ENCODE results near the gene CAPZB. TPM values are rescaled to one million over a fixed set of nuclear protein-coding genes. Genes with fewer than 3 reads are reported as not detected.

Gene CAPZB
- total and polyA plus RNA-seq, 2 of the 4 experiments (the other 2 are of a cell fraction): 216 to 304 TPM

DNA sequence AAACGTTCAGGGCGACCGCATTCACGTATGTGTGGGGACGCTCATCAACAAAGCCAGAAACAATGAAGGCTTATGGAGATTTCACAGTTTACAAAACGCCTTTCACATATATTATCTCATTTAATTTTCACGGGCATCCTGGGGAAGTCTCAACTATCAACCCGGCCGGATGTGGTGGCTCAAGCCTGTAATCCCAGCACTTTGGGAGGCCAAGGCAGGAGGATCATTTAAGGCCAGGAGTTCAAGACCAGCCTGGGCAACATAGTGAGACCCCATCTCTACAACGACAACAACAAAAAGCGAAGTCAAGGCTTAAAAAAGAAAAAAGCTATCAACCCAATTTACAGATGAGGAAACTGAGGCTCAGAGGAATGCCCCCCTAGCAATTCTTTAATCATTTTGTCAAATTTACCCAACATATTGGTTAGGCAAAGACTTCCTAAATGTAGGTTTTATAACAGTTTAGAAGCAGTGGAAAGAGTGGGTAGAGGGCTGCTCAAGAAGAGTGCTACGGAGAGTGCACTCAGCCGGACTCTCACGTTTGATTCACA, 144.9 kb downstream of the CAPZB start:
- H3K18ac ChIP-seq (ENCODE audit: low read depth, low read length): no peak overlapping the region
- no peak overlapping the region for H3K4me2 ChIP-seq (ENCODE audit: low read depth, low read length)
- H3K4ac ChIP-seq (ENCODE audit: low read depth, low read length): no peak overlapping the region
- H3K4me3 ChIP-seq (ENCODE audit: insufficient read depth, low read depth, low read length): no peak overlapping the region
- no peak overlapping the region for H2BK120ac ChIP-seq (ENCODE audit: low read depth, low read length)
- peaks cover 33% of the 10 kb centered on the region; the same call in 1 of the 2 replicates for H4K20me1 ChIP-seq (ENCODE audit: insufficient read depth, low read length)
- no peak overlapping the region for H2AFZ ChIP-seq (replicated peaks; ENCODE audit: low read length, poor library complexity)
- no TSS peak for BruUV-seq (replicated peaks)
- H2AK5ac ChIP-seq (ENCODE audit: low read depth, low read length): no peak overlapping the region
- DNase-seq: no peak
- no peak overlapping the region for H2BK5ac ChIP-seq (ENCODE audit: low read depth, low read length, poor library complexity, severe bottlenecking)
- peaks cover 67% of the 10 kb centered on the region for H3K36me3 ChIP-seq (ENCODE audit: control insufficient read depth, insufficient read depth, low read length)
- H3K79me1 ChIP-seq (ENCODE audit: low read depth in 1 of 2, low read length in 2 of 2): peaks cover 7 to 28% of the 10 kb centered on the region in 2 experiments
- no peak overlapping the region for H2AK9ac ChIP-seq (replicated peaks; ENCODE audit: low read depth, low read length, poor library complexity)
- no peak overlapping the region for H3K56ac ChIP-seq (ENCODE audit: extremely low read depth, insufficient read depth, low read length)
- 98% methylated on average over 6 of the region's 14 CpGs; no CpG with 5 or more reads in 1 of the 2 experiments for WGBS, 2 experiments (ENCODE audit: extremely low coverage in 2 of 2, insufficient read length in 1 of 2)
- no peaks in the 10 kb centered on the region for H3K9me3 ChIP-seq (ENCODE audit: control insufficient read depth, insufficient read depth, low read length)
- TF ChIP-seq MAZ (IDR thresholded peaks at IDR 0.05; ENCODE audit: borderline replicate concordance, low read depth, low read length) (no peak), MXI1 (IDR thresholded peaks at IDR 0.05; ENCODE audit: borderline replicate concordance, low read depth, low read length) (no peak), POLR2A (IDR thresholded peaks at IDR 0.05; ENCODE audit: low read depth, low read length) (no peak), NFE2L2 (IDR thresholded peaks at IDR 0.05; ENCODE audit: low read depth, low read length) (no peak), FOS (IDR thresholded peaks at IDR 0.05; ENCODE audit: low read depth, low read length) (no peak), CHD1 (IDR thresholded peaks at IDR 0.05; ENCODE audit: low read depth, low read length) (no peak), CEBPB (IDR thresholded peaks at IDR 0.05; ENCODE audit: low read depth, low read length) (no peak), SMC3 (IDR thresholded peaks at IDR 0.05; ENCODE audit: low read depth, low read length) (no peak)
- TF ChIP-seq, protein P1, sequence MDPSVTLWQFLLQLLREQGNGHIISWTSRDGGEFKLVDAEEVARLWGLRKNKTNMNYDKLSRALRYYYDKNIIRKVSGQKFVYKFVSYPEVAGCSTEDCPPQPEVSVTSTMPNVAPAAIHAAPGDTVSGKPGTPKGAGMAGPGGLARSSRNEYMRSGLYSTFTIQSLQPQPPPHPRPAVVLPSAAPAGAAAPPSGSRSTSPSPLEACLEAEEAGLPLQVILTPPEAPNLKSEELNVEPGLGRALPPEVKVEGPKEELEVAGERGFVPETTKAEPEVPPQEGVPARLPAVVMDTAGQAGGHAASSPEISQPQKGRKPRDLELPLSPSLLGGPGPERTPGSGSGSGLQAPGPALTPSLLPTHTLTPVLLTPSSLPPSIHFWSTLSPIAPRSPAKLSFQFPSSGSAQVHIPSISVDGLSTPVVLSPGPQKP (IDR thresholded peaks at IDR 0.05; ENCODE audit: borderline replicate concordance, low read depth, low read length): no peak
- TF ChIP-seq, protein P2, sequence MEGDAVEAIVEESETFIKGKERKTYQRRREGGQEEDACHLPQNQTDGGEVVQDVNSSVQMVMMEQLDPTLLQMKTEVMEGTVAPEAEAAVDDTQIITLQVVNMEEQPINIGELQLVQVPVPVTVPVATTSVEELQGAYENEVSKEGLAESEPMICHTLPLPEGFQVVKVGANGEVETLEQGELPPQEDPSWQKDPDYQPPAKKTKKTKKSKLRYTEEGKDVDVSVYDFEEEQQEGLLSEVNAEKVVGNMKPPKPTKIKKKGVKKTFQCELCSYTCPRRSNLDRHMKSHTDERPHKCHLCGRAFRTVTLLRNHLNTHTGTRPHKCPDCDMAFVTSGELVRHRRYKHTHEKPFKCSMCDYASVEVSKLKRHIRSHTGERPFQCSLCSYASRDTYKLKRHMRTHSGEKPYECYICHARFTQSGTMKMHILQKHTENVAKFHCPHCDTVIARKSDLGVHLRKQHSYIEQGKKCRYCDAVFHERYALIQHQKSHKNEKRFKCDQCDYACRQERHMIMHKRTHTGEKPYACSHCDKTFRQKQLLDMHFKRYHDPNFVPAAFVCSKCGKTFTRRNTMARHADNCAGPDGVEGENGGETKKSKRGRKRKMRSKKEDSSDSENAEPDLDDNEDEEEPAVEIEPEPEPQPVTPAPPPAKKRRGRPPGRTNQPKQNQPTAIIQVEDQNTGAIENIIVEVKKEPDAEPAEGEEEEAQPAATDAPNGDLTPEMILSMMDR (conservative IDR thresholded peaks at IDR 0.05; ENCODE audit: low read depth, low read length): no peak
- ATAC-seq (ENCODE audit: low read depth): no peak
- no peak overlapping the region for H4K91ac ChIP-seq (ENCODE audit: insufficient read depth, low read depth, low read length)
- peaks cover 6% of the 10 kb centered on the region; the same call in 1 of the 2 replicates for H3K9me1 ChIP-seq (ENCODE audit: insufficient read depth, low read length)
- H3K9ac ChIP-seq (ENCODE audit: low read depth, low read length): no peak overlapping the region
- H2BK20ac ChIP-seq (ENCODE audit: low read depth, low read length): no peak overlapping the region
- no peak overlapping the region for H4K8ac ChIP-seq (ENCODE audit: low read depth in 2 of 2, low read length in 2 of 2)
- no peak overlapping the region for H2BK15ac ChIP-seq (ENCODE audit: low read depth, low read length)
- ChIA-PET POLR2A (ENCODE audit: unreplicated experiment) (no interaction called here), CTCF (interaction anchor here (1.5 kb wide), 1 partner anchor 314 kb away, joined by 4 read pairs; no protein-coding TSS in a partner anchor)
- no peaks in the 10 kb centered on the region for H3K4me1 ChIP-seq (ENCODE audit: control insufficient read depth, insufficient read depth, low read length)
- intact Hi-C loops (cut with micrococcal nuclease): no loop called here
- no peak overlapping the region for H3K27ac ChIP-seq (ENCODE audit: insufficient read depth, low read length)
- no peaks in the 10 kb centered on the region for H3K27me3 ChIP-seq (ENCODE audit: control insufficient read depth, insufficient read depth, low read length)
- H3K23ac ChIP-seq (ENCODE audit: low read depth, low read length): no peak overlapping the region
- in situ Hi-C loops (cut with MboI; ENCODE audit: low sequenced_read_pairs): loop anchor here (5.0 kb wide), 1 partner anchor 307 kb away; no protein-coding TSS in a partner anchor
- no peak overlapping the region for H3K14ac ChIP-seq (replicated peaks; ENCODE audit: low read depth, low read length)
- dilution Hi-C loops (cut with HindIII; ENCODE audit: low sequenced_read_pairs, unreplicated experiment): no loop called here
- no peak overlapping the region for H4K5ac ChIP-seq (ENCODE audit: low read depth, low read length)
